ENCODE data around the gene SLC6A2.

DNA sequence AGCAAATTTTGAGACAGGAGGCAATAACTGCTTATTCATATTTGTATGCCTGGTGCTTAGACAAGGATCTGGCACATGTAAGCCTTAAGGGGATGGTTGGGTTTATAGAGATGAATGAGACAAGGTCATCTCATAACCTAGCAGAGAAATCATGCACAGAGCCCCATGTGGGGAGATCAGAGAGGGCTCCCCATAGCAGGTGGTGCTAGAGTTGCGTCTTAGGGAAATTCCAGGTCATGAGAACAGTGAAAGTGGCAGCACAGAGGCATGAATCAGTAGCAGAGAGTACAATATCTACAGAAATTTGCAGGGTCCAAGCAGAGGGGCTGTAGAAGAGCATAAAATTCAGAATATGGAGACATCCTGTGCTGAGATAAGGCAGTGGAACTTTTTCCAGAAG is 57.3 kb downstream of the SLC6A2 start:
- TF ChIP-seq CTCF (IDR thresholded peaks at IDR 0.05) (no peak), POLR2A (IDR thresholded peaks at IDR 0.05) (no peak)

All from upper lobe of left lung (tissue), 4 donors.